Esophagus squamous epithelium (tissue), 5 donors: Measurements from ENCODE around the gene USH1C. TPM values are rescaled to one million over a fixed set of nuclear protein-coding genes. Genes with fewer than 3 reads are reported as not detected.

Source experiments
- DNase-seq: peaks from one replicate; lab custom pipeline; 2025; lab: John Stamatoyannopoulos, UW
- H3K27ac ChIP-seq, 4 donors: fragments of 200-600 bp; sonication (generic); one replicate each; pipeline ENCODE4 v1.5.1; 2016 to 2019; ENCODE audit warnings: mild to moderate bottlenecking in 1 of 4
- H3K27me3 ChIP-seq, 4 donors: fragments of 200-600 bp; sonication (generic); 1 replicate in 3 of 4; 2 replicates in 1 of 4; pipeline versions ENCODE4 v1.5.1 to v1.6.0; 2017 to 2021; ENCODE audit warnings: antibody characterized with exemption in 1 of 4
- H3K36me3 ChIP-seq, 3 donors: fragments of 200-600 bp; sonication (generic); one replicate each; pipeline ENCODE4 v1.5.1; 2016 to 2019
- H3K4me1 ChIP-seq, 3 donors: fragments of 200-600 bp; sonication (generic); one replicate each; pipeline ENCODE4 v1.5.1; 2017 to 2019
- H3K4me3 ChIP-seq, 4 donors: fragments of 200-600 bp; sonication (generic); 1 replicate in 3 of 4; 2 replicates in 1 of 4; pipeline ENCODE4 v1.5.1; 2016 to 2019; ENCODE audit warnings: mild to moderate bottlenecking in 2 of 4, moderate library complexity in 1 of 4
- H3K9me3 ChIP-seq, 3 donors: fragments of 200-600 bp; sonication (generic); one replicate each; pipeline ENCODE4 v1.5.1; 2016 to 2019
- POLR2A ChIP-seq, 4 donors: fragments of 450-650 bp; IDR thresholded peaks; one replicate each; pipeline ENCODE4 v1.6.1; 2017; ENCODE audit warnings: antibody characterized with exemption in 4 of 4, mild to moderate bottlenecking in 4 of 4, moderate library complexity in 3 of 4
- WGBS, 2 donors: methylation state at CpG; one replicate each; pipeline ENCODE4 v1.1.5; 2018; 5-methylcytosine and 5-hydroxymethylcytosine counted together
- intact Hi-C: fragments of 100-400 bp; cut with DNase I; formaldehyde crosslinking; loops from one replicate; pipeline ENCODE4 v1.15.0; 2022
- total RNA-seq, 4 donors: library from RNA; depleted of rRNA; stranded (reverse); fragments of >200 nt; gene quantifications; one replicate each; pipeline ENCODE4 v1.1.0, GENCODE V29; 2016
- TF ChIP-seq, protein P1 (sequence below), 6 experiments: fragments of 450-650 bp in 4 of 6; fragments of 200-600 bp in 2 of 6; sonication (generic) in 2 of 6; IDR thresholded peaks; one replicate each; pipeline ENCODE4 v1.5.1; 2016 to 2019; ENCODE audit warnings: antibody characterized with exemption in 6 of 6, mild to moderate bottlenecking in 4 of 6, moderate library complexity in 4 of 6
- donor health status: DM: yes; HTN: yes; CAD: no.

USH1C gene
- total RNA-seq, 4 donors from 2014 or later: not detected

DNA sequence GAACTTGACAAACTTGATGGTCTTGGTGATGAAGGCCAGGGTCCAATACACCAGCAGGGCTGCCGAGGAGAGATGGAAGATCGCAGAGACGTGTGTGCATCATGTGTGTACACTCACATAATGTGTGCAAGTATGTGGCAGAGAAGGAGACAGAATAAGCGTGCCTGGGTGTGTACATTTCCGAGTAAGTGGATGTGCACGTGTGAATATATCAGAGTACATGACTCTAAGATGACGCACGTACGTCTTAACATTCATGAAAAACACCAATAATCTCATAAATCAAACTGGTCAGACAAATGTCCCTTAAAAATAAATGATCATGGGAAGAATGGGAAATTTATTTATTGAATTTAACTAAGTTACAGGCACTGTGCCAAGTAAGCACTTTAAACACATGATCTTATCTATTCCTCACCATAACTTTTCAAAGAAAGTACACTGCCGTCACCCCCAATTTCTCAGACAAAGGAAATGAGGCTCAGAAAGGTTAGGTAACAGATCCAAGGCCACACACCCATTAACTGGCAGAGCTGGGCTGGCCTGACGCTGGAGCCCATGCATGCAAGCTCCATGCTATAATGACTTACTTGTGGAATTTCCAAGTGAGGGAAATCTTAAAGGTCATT, 80.6 kb downstream of the USH1C start:
- no peak overlapping the region for H3K4me3 ChIP-seq
- TF ChIP-seq POLR2A (IDR thresholded peaks at IDR 0.05): no peak
- TF ChIP-seq, protein P1, sequence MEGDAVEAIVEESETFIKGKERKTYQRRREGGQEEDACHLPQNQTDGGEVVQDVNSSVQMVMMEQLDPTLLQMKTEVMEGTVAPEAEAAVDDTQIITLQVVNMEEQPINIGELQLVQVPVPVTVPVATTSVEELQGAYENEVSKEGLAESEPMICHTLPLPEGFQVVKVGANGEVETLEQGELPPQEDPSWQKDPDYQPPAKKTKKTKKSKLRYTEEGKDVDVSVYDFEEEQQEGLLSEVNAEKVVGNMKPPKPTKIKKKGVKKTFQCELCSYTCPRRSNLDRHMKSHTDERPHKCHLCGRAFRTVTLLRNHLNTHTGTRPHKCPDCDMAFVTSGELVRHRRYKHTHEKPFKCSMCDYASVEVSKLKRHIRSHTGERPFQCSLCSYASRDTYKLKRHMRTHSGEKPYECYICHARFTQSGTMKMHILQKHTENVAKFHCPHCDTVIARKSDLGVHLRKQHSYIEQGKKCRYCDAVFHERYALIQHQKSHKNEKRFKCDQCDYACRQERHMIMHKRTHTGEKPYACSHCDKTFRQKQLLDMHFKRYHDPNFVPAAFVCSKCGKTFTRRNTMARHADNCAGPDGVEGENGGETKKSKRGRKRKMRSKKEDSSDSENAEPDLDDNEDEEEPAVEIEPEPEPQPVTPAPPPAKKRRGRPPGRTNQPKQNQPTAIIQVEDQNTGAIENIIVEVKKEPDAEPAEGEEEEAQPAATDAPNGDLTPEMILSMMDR (IDR thresholded peaks at IDR 0.05): no peak
- 69 to 74% methylated on average over 11 of the region's 11 CpGs for WGBS, 2 donors
- H3K9me3 ChIP-seq: no peaks in the 10 kb centered on the region
- intact Hi-C loops: no loop called here
- H3K36me3 ChIP-seq: no peaks in the 10 kb centered on the region
- no peak overlapping the region for H3K27ac ChIP-seq
- H3K27me3 ChIP-seq: peaks cover 0 to 7% (median 0%) of the 10 kb centered on the region in 4 donors
- no peaks in the 10 kb centered on the region for H3K4me1 ChIP-seq
- no peak for DNase-seq

DNA sequence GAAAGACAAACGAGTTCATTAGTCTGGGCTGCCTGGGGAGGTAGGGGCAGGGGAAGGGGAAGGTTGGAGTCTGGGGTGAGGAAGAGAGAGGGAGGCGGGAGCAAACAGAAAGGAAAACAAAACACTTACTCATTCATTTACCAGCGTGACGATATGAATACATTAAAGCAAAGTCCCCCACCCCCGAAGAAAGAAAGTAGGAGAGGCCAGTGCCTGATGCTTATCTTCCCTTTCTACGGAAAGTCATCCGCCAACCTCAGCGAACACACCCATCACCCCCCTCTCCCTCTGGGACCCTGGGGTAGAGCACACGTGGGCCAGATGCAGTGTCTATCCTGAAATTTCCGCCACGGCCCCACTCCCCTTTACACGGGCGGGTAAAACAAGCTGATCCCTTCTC, 81.3 kb downstream of the USH1C start:
- Histone ChIP-seq H3K27me3 (peaks cover 0 to 7% (median 0%) of the 10 kb centered on the region in 4 donors), H3K4me1 (no peaks in the 10 kb centered on the region), H3K4me3 (no peak overlapping the region), H3K27ac (no peak overlapping the region), H3K36me3 (no peaks in the 10 kb centered on the region), H3K9me3 (no peaks in the 10 kb centered on the region)
- DNase-seq: no peak
- no peak for TF ChIP-seq POLR2A (IDR thresholded peaks at IDR 0.05)
- TF ChIP-seq, protein P1 (IDR thresholded peaks at IDR 0.05): no peak
- 54 to 66% methylated on average over 12 to 13 of the region's 13 CpGs for WGBS, 2 donors
- intact Hi-C loops: no loop called here

DNA sequence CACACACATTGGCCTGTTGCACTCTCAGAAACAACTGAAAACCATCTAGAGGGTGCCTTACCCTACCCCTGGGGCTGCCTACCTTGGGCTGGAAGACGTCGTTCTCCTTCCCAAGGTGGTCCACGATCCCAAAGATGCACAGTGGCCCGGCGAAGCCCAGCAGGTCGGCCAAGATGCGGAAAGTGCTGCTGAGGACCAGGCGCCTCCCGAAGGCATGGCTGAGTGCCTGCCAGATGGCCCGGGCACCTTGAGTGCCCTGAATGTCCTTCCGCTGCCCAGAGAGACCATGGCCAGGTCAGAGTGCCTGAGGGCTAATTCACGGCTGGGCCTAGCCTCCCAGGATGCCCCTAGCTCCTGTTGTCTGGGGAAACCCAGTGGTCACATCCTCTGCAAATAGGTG, 83.8 kb downstream of the USH1C start:
- Histone ChIP-seq H3K27ac (no peak overlapping the region), H3K4me1 (no peaks in the 10 kb centered on the region), H3K4me3 (no peak overlapping the region), H3K36me3 (no peaks in the 10 kb centered on the region), H3K27me3 (peaks cover 0 to 18% (median 0%) of the 10 kb centered on the region in 4 donors), H3K9me3 (no peaks in the 10 kb centered on the region)
- 75 to 87% methylated on average over 2 to 3 of the region's 12 CpGs for WGBS, 2 donors
- intact Hi-C loops: no loop called here
- TF ChIP-seq, protein P1 (IDR thresholded peaks at IDR 0.05): no peak
- no peak for TF ChIP-seq POLR2A (IDR thresholded peaks at IDR 0.05)
- no peak for DNase-seq

DNA sequence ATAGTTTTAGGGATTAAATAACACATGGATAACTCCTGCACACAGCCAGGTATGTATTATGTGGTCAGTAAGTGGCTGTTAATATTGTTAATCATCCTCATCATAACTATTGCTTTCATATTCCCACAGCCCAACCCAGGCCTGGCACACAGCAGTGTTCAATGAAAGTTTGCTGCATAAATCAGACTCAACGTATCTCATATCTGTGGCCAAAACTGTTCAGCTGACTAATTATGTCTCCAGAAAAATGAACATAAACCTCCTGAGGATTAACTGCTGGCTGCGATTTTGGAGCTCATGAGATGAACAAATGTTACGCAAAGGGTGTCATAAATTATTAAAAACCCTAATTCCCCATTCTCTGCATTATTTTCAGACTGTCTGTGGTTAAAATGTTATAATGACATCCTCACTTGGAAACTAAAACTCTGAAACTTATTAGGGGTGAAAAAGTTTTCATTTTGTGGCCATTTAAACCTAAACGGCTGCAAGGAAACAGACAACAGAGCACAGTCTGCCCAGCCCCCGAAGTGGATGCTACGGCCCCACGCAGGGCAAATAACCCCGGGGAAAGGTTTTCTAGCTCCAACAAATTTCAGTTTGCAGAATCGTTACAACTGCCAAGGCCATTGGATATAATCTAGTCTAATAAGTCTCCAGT, 84.8 kb downstream of the USH1C start:
- 45 to 57% methylated on average over 9 of the region's 9 CpGs for WGBS, 2 donors
- TF ChIP-seq POLR2A (IDR thresholded peaks at IDR 0.05): no peak
- TF ChIP-seq, protein P1 (IDR thresholded peaks at IDR 0.05): no peak

DNA sequence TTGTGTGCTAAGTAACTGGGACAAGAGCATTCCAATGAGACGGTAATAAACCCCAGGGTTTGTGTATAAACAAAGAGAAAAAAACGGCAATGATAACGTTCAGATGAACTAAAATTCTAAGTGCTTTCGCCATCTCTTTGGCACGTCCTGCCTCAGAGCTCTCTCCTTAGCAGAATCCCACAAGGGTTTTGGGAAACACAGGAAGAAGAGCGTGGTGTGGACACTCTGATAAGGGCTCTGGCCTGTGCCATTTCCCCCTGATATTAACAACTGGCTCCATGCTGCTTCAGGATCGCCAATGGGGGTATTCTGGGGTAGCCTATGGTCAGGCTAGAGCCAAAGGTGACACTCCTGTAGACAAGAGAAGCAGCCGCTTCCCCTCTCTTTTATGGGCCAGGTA, 85.9 kb downstream of the USH1C start:
- TF ChIP-seq, protein P1 (IDR thresholded peaks at IDR 0.05): no peak
- no peak for TF ChIP-seq POLR2A (IDR thresholded peaks at IDR 0.05)
- intact Hi-C loops: no loop called here
- H3K27me3 ChIP-seq: peaks cover 0 to 18% (median 0%) of the 10 kb centered on the region in 4 donors
- 43 to 48% methylated on average over 8 of the region's 8 CpGs for WGBS, 2 donors
- no peaks in the 10 kb centered on the region for H3K36me3 ChIP-seq
- DNase-seq: no peak
- no peak overlapping the region for H3K27ac ChIP-seq
- no peak overlapping the region for H3K4me3 ChIP-seq
- H3K4me1 ChIP-seq: no peaks in the 10 kb centered on the region
- H3K9me3 ChIP-seq: no peaks in the 10 kb centered on the region

More for the DNA sequence above, 84.8 kb downstream of the USH1C start:
- no peaks in the 10 kb centered on the region for H3K9me3 ChIP-seq
- intact Hi-C loops: no loop called here
- no peak overlapping the region for H3K4me3 ChIP-seq
- H3K27me3 ChIP-seq: peaks cover 0 to 18% (median 0%) of the 10 kb centered on the region in 4 donors
- H3K36me3 ChIP-seq: no peaks in the 10 kb centered on the region
- DNase-seq: no peak
- H3K4me1 ChIP-seq: no peaks in the 10 kb centered on the region
- no peak overlapping the region for H3K27ac ChIP-seq
